GM12878 (cell line): ENCODE results near the gene ERV3-1. TPM values are rescaled to one million over a fixed set of nuclear protein-coding genes. Genes with fewer than 3 reads are reported as not detected.

Experiments used
- ATAC-seq: fragments of 200-7000 bp; cut with Tn5 transposase; 3 replicates; pipeline ENCODE4 v1.9.1; 2020; ENCODE audit warnings: mild to moderate bottlenecking, moderate library complexity
- BruUV-seq: library from RNA; stranded (reverse); fragments of 400-500 nt; replicated peaks from 2 replicates; lab custom pipeline; 2021; lab: Mats Ljungman, UMichigan
- CTCF ChIA-PET: fragments of 300-600 bp; sonication (Branson Sonifier 250); formaldehyde crosslinking; extraction: SDS; loops from one replicate; lab custom pipeline; 2021; ENCODE audit warnings: inconsistent platforms; lab: Yijun Ruan, JAX
- POLR2A ChIA-PET: fragments of 350-600 bp; formaldehyde crosslinking; extraction: SDS; loops from one replicate; lab custom pipeline; 2021; ENCODE audit warnings: inconsistent platforms; lab: Charles Lee
- RAD21 ChIA-PET: fragments of 300-600 bp; sonication (Branson Sonifier 250); formaldehyde crosslinking; loops from one replicate; lab custom pipeline; 2023; ENCODE audit warnings: antibody characterized with exemption; ENCODE audit not compliant: unreplicated experiment; lab: Charles Lee
- SMC1A ChIA-PET: fragments of 300-600 bp; sonication (Branson Sonifier 250); formaldehyde crosslinking; loops from one replicate; lab custom pipeline; 2023; ENCODE audit not compliant: unreplicated experiment, uncharacterized antibody; lab: Charles Lee
- DNase-seq: peaks from one replicate; pipeline ENCODE4 v3.0.0-alpha.2; 2011; ENCODE audit warnings: low read depth, low spot score
- FAIRE-seq: peaks from 3 replicates; lab custom pipeline; 2011; peaks lifted over from hg19 to GRCh38; lab: Jason Lieb, UNC
- H2AFZ ChIP-seq: 2 replicates; pipeline ENCODE4 v1.6.0; 2011; ENCODE audit warnings: low read depth, low read length, control low read depth; ENCODE audit not compliant: control insufficient read depth
- H3K27ac ChIP-seq: 2 replicates; pipeline ENCODE4 v1.5.1; 2011; ENCODE audit warnings: control low read depth; ENCODE audit not compliant: control insufficient read depth, insufficient read depth
- H3K27me3 ChIP-seq, 2 experiments: replicated peaks in 1 of 2; 2 replicates each; pipeline versions ENCODE4 v1.6.0 to v1.6.1; 2011; ENCODE audit warnings: low read length in 1 of 2; ENCODE audit not compliant: control insufficient read depth in 2 of 2, insufficient read depth in 2 of 2
- H3K36me3 ChIP-seq, 2 experiments: 2 replicates each; pipeline ENCODE4 v1.5.1; 2011; ENCODE audit warnings: low read length in 1 of 2; ENCODE audit not compliant: control insufficient read depth in 2 of 2, insufficient read depth in 2 of 2
- H3K4me1 ChIP-seq: 2 replicates; pipeline ENCODE4 v1.6.1; 2011; ENCODE audit warnings: mild to moderate bottlenecking, low read length, moderate library complexity, mixed read lengths; ENCODE audit not compliant: control insufficient read depth, insufficient read depth
- H3K4me2 ChIP-seq: 2 replicates; pipeline ENCODE4 v1.6.0; 2011; ENCODE audit warnings: control low read depth; ENCODE audit not compliant: control insufficient read depth, insufficient read depth
- H3K4me3 ChIP-seq: fragments of 200-600 bp; sonication (generic); 2 replicates; pipeline ENCODE4 v1.5.1; 2016
- H3K79me2 ChIP-seq: 2 replicates; pipeline ENCODE4 v1.6.0; 2011; ENCODE audit warnings: low read length; ENCODE audit not compliant: control insufficient read depth, insufficient read depth
- H3K9ac ChIP-seq: 2 replicates; pipeline ENCODE4 v1.8.0; 2011; ENCODE audit warnings: low read length, control low read depth, mixed read lengths; ENCODE audit not compliant: control insufficient read depth, insufficient read depth
- H3K9me3 ChIP-seq: replicated peaks from 3 replicates; pipeline ENCODE4 v1.5.1; 2011; ENCODE audit warnings: mild to moderate bottlenecking, low read length; ENCODE audit not compliant: control insufficient read depth, insufficient read depth
- H4K20me1 ChIP-seq: 2 replicates; pipeline ENCODE4 v1.6.0; 2011; ENCODE audit not compliant: control insufficient read depth, insufficient read depth
- ASH2L ChIP-seq: fragments of 300-600, 200-600 bp; sonication (generic); IDR thresholded peaks from 2 replicates; pipeline ENCODE4 v1.6.1; 2017; ENCODE audit warnings: low read depth, mild to moderate bottlenecking, borderline replicate concordance
- ATF2 ChIP-seq: IDR thresholded peaks from 2 replicates; pipeline ENCODE4 v1.6.1; 2012; ENCODE audit warnings: low read length, inconsistent platforms
- KLF5 ChIP-seq: fragments of 450-650 bp; IDR thresholded peaks from 2 replicates; pipeline ENCODE4 v1.6.1; 2014; ENCODE audit warnings: mild to moderate bottlenecking; ENCODE audit not compliant: partially characterized antibody
- MEF2B ChIP-seq: fragments of 450-650 bp; IDR thresholded peaks from 2 replicates; pipeline ENCODE4 v1.6.1; 2018; ENCODE audit warnings: mild to moderate bottlenecking, moderate library complexity; ENCODE audit not compliant: partially characterized antibody, poor library complexity, severe bottlenecking
- NKRF ChIP-seq: fragments of 450-650 bp; conservative IDR thresholded peaks from 2 replicates; pipeline ENCODE4 v1.6.1; 2017; ENCODE audit warnings: mild to moderate bottlenecking, moderate library complexity
- PBX3 ChIP-seq: IDR thresholded peaks from 2 replicates; pipeline ENCODE4 v1.6.1; 2011; ENCODE audit warnings: mild to moderate bottlenecking, low read depth, low read length, moderate library complexity; ENCODE audit not compliant: insufficient replicate concordance
- PRDM15 ChIP-seq: fragments of 450-650 bp; formaldehyde crosslinking; IDR thresholded peaks from 2 replicates; pipeline ENCODE4 v1.4.0; 2020; ENCODE audit warnings: mild to moderate bottlenecking, moderate library complexity
- SP1 ChIP-seq: IDR thresholded peaks from one replicate; pipeline ENCODE4 v1.6.1; 2011; ENCODE audit warnings: low read depth, low read length
- TAF1 ChIP-seq: IDR thresholded peaks from 2 replicates; pipeline ENCODE4 v1.6.1; 2011; ENCODE audit warnings: mild to moderate bottlenecking, low read depth, low read length, borderline replicate concordance
- TCF12 ChIP-seq: IDR thresholded peaks from 2 replicates; pipeline ENCODE4 v1.6.1; 2011; ENCODE audit warnings: low read depth, mild to moderate bottlenecking, low read length
- ZBTB33 ChIP-seq: fragments of 450-650 bp; IDR thresholded peaks from 2 replicates; pipeline ENCODE4 v1.6.1; 2017; ENCODE audit warnings: mild to moderate bottlenecking
- ZNF622 ChIP-seq: fragments of 450-650 bp; IDR thresholded peaks from 2 replicates; pipeline ENCODE4 v1.6.1; 2017; ENCODE audit warnings: mild to moderate bottlenecking, inconsistent platforms
- WGBS: methylation state at CpG from one replicate; pipeline ENCODE4 v1.1.6; 2016; ENCODE audit warnings: low lambda C conversion rate; ENCODE audit not compliant: insufficient replicate concordance, insufficient coverage; ENCODE audit errors: missing lambda C conversion rate; 5-methylcytosine and 5-hydroxymethylcytosine counted together
- in situ Hi-C: fragments of 300-500 bp; cut with MboI; formaldehyde crosslinking; loops from 9 replicates; pipeline ENCODE4 v1.14.3; 2018; ENCODE audit warnings: mixed read lengths
- intact Hi-C: fragments of 100-400 bp; cut with micrococcal nuclease; formaldehyde crosslinking; loops from one replicate; pipeline ENCODE4 v1.14.2; 2022; ENCODE audit not compliant: unreplicated experiment
- polyA plus RNA-seq, 11 experiments: library from polyadenylated mRNA; depleted of rRNA in 4 of 11; unstranded in 6 of 11; stranded (reverse) in 5 of 11; fragments of >200 nt; fragmentation: Nextera tagmentation in 4 of 11; fragmentation: Illumina TruSeq in 1 of 11; extraction: Ambion mirVana in 4 of 11; extraction: Trizol in 1 of 11; gene quantifications; 1 replicate in 1 of 11; 2 replicates in 10 of 11; pipeline versions ENCODE4 v1.2.1 to v1.2.3, GENCODE V29; 2011 to 2016; ENCODE audit warnings: inconsistent platforms in 2 of 11, missing spikeins in 2 of 11, low read depth in 1 of 11
- total RNA-seq, 4 experiments: library from RNA; depleted of rRNA in 3 of 4; stranded (reverse); fragments of >200 nt in 3 of 4; fragmentation: Illumina TruSeq in 1 of 4; extraction: Trizol in 1 of 4; gene quantifications; 2 replicates each; pipeline versions ENCODE4 v1.2.1 to v1.2.3, GENCODE V29; 2013 to 2021

Gene ERV3-1
- total and polyA plus RNA-seq, 10 of the 15 experiments (the other 5 are each of a cell fraction or from before 2014, with no cell fraction given): 9.4 to 23.4 (median 15.1) TPM

- DNase-seq (no peak), FAIRE-seq (no peak), ATAC-seq (no peak)
- BruUV-seq: no TSS peak
- 71% methylated on average over 5 of the region's 5 CpGs for WGBS
- Histone ChIP-seq H4K20me1 (no peaks in the 10 kb centered on the region), H3K79me2 (no peaks in the 10 kb centered on the region), H3K9me3 (peaks cover 12% of the 10 kb centered on the region; the same call in 2 of the 3 replicates), H2AFZ (no peak overlapping the region), H3K9ac (no peak overlapping the region), H3K4me1 (no peaks in the 10 kb centered on the region), H3K36me3 (no peaks in the 10 kb centered on the region), H3K4me2 (no peak overlapping the region), H3K4me3 (no peak overlapping the region), H3K27ac (no peak overlapping the region), H3K27me3 (no peaks in the 10 kb centered on the region)
- ChIA-PET POLR2A (no interaction called here), CTCF (no interaction called here), SMC1A (interaction anchor here (0.6 to 1.0 kb wide), 2 partner anchors 14 to 344 kb away, joined by 3 read pairs; partner anchors contain the start of gene ERV3-1), RAD21 (no interaction called here)
- in situ Hi-C loops (no loop called here), intact Hi-C loops (no loop called here)
- no peak for TF ChIP-seq PRDM15 (CRISPR knock-in tag)
- TF ChIP-seq NKRF: no peak
- no peak for TF ChIP-seq PBX3
- no peak for TF ChIP-seq ASH2L
- TF ChIP-seq TAF1: no peak
- TF ChIP-seq ATF2: no peak
- no peak for TF ChIP-seq ZBTB33
- no peak for TF ChIP-seq SP1
- no peak for TF ChIP-seq MEF2B
- no peak for TF ChIP-seq KLF5
- no peak for TF ChIP-seq ZNF622
- TF ChIP-seq TCF12: no peak
These were observed 13.5 kb downstream of the ERV3-1 start for GRCh38 chr7:64992971-64993370.
